HG02571 (cell line): Measurements from ENCODE around the gene PCSK5.
"Not testable (repeated sequence)": the region's sequence is repeated elsewhere in the genome, so short reads cannot be mapped to it uniquely, and the experiment has no call there.

Experiments used
- ATAC-seq: cut with Tn5 transposase; IDR thresholded peaks from one replicate; pipeline ENCODE4 v1.9.1; 2021; ENCODE audit warnings: mild to moderate bottlenecking, moderate library complexity; ENCODE audit not compliant: unreplicated experiment

Gene PCSK5

GRCh38 chr9:76341616-76342015 lies 451.1 kb downstream of the PCSK5 start:
- ATAC-seq = no peak

GRCh38 chr9:76342201-76342600 lies 451.7 kb downstream of the PCSK5 start:
- ATAC-seq = no peak

GRCh38 chr9:76342858-76343257 lies 452.4 kb downstream of the PCSK5 start:
- ATAC-seq = no peak

- no peak for ATAC-seq
Observed at GRCh38 chr9:76349865-76350264, 459.4 kb downstream of the PCSK5 start.

- no peak for ATAC-seq
Observed at GRCh38 chr9:76351006-76351405, 460.5 kb downstream of the PCSK5 start.

- ATAC-seq = no peak
Observed at GRCh38 chr9:76352026-76352620, 461.6 kb downstream of the PCSK5 start.

GRCh38 chr9:76353280-76353679 lies 462.8 kb downstream of the PCSK5 start:
- ATAC-seq = no peak

- no peak for ATAC-seq
Observed at GRCh38 chr9:76354221-76354620, 463.7 kb downstream of the PCSK5 start.

GRCh38 chr9:76355886-76356285 lies 465.4 kb downstream of the PCSK5 start:
- no peak for ATAC-seq

- no peak for ATAC-seq
Observed at GRCh38 chr9:76357555-76357954, 467.1 kb downstream of the PCSK5 start.

- no peak for ATAC-seq
Observed at GRCh38 chr9:76358628-76359280, 468.3 kb downstream of the PCSK5 start.

GRCh38 chr9:76359365-76359764 lies 468.9 kb downstream of the PCSK5 start:
- ATAC-seq = no peak

GRCh38 chr9:76359766-76360165 lies 469.3 kb downstream of the PCSK5 start:
- no peak for ATAC-seq

GRCh38 chr9:76362332-76363031 lies 472.0 kb downstream of the PCSK5 start:
- ATAC-seq = not testable (repeated sequence)

GRCh38 chr9:76363032-76363395 lies 472.5 kb downstream of the PCSK5 start:
- ATAC-seq = no peak

- no peak for ATAC-seq
Observed at GRCh38 chr9:76365028-76365427, 474.6 kb downstream of the PCSK5 start.

- ATAC-seq = no peak
Observed at GRCh38 chr9:76366275-76366674, 475.8 kb downstream of the PCSK5 start.

- no peak for ATAC-seq
Observed at GRCh38 chr9:76369583-76369982, 479.1 kb downstream of the PCSK5 start.

GRCh38 chr9:76370396-76371023 lies 480.0 kb downstream of the PCSK5 start:
- no peak for ATAC-seq

- ATAC-seq = no peak
Observed at GRCh38 chr9:76371901-76372300, 481.4 kb downstream of the PCSK5 start.

GRCh38 chr9:76372336-76372735 lies 481.9 kb downstream of the PCSK5 start:
- ATAC-seq = no peak
